Retinal pigment epithelial cell (primary cell): ENCODE measurements around the gene SHISA9.

Experiments used
- DNase-seq: peaks from one replicate; pipeline ENCODE4 v3.0.0-alpha.2; 2010; ENCODE audit warnings: low read depth
- H3K4me3 ChIP-seq: 2 replicates; pipeline ENCODE4 v1.5.1; 2011; ENCODE audit warnings: mild to moderate bottlenecking, low read length, control low read depth, moderate library complexity
- TF ChIP-seq, protein P1 (sequence below): conservative IDR thresholded peaks from 2 replicates; pipeline ENCODE4 v1.5.1; 2011; ENCODE audit warnings: low read depth, low read length, control low read depth, inconsistent platforms

Gene SHISA9

DNA sequence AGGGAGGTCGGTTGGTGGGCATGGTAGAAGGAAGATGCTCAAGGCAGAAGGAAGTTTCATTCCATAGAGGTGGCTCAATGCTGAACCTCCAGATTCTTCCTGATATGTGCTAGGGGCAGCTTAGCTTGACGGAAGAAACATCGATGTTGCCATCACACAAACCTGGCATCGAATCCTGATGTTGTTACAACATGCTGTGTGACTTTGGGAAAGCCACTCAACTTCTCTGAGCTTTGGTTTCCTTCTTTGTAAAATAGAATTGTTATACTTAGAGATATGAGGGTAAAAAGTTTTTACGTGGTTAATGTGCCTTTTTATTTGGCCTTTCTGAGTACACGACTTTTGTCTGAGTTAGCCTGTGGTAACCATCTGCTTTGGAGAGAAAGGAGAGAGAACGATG lies 287.9 kb downstream of the SHISA9 start:
- no peak overlapping the region for H3K4me3 ChIP-seq
- DNase-seq, result no peak

DNA sequence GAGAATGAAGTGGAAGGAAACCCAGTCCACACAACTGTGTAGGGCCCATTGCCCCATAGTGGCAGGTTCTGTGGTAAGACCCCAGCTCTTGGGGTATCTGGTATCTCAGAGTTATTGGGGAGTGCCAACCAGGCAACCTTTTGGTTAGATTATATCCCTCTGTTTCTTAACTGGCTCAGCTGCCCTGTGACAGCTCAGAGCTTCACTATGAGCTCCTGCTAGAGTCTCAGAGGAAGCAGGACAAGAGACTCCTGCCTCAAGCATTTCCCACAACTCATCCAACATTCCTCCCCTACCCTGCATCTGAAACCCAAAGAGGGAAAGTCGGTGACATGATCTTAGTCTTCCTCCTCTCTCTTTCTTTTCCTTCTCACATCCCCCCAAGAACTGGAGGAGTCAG lies 292.3 kb downstream of the SHISA9 start:
- H3K4me3 ChIP-seq, result no peak overlapping the region
- DNase-seq, result no peak
- TF ChIP-seq, protein P1, sequence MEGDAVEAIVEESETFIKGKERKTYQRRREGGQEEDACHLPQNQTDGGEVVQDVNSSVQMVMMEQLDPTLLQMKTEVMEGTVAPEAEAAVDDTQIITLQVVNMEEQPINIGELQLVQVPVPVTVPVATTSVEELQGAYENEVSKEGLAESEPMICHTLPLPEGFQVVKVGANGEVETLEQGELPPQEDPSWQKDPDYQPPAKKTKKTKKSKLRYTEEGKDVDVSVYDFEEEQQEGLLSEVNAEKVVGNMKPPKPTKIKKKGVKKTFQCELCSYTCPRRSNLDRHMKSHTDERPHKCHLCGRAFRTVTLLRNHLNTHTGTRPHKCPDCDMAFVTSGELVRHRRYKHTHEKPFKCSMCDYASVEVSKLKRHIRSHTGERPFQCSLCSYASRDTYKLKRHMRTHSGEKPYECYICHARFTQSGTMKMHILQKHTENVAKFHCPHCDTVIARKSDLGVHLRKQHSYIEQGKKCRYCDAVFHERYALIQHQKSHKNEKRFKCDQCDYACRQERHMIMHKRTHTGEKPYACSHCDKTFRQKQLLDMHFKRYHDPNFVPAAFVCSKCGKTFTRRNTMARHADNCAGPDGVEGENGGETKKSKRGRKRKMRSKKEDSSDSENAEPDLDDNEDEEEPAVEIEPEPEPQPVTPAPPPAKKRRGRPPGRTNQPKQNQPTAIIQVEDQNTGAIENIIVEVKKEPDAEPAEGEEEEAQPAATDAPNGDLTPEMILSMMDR, result no peak

More for the DNA sequence above, 287.9 kb downstream of the SHISA9 start:
- TF ChIP-seq, protein P1, result no peak

DNA sequence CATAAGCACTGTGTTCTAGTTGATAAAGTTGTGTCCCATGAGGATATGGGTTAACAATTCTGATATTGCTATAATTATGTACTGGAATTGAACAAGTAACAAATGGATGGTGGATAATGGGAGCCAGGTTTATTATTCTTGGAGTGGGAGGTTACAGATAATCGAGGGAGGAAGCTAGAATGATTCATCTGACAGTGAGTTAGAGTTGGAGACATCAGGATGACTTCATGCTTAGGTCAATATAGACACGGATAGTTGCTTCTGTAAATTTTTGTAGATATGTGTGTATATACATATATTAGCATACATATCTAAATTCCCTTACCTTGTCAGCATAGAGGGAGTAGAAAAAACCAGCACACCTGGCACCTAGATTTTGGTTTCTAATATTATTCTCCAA lies 293.4 kb downstream of the SHISA9 start:
- TF ChIP-seq, protein P1, result no peak
- no peak for DNase-seq

DNA sequence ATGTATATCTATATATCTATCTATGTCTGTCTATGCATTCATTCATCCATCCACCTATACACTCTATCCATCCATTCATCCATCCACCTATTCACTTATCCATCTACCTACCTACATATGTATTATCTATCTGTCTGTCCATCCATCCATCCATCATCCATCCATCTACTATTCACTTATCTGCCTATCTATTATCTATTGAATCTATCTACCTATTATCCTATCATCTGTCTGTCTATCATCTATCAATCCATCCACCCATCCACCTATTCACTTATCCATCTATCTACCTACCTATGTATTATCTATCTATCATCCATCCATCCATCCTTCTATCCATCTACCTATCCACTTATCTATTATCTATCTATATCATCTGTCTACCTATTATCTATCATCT lies 302.3 kb downstream of the SHISA9 start:
- DNase-seq, result no peak
- H3K4me3 ChIP-seq, result no peak overlapping the region
- TF ChIP-seq, protein P1, result no peak

More for the DNA sequence above, 293.4 kb downstream of the SHISA9 start:
- no peak overlapping the region for H3K4me3 ChIP-seq

DNA sequence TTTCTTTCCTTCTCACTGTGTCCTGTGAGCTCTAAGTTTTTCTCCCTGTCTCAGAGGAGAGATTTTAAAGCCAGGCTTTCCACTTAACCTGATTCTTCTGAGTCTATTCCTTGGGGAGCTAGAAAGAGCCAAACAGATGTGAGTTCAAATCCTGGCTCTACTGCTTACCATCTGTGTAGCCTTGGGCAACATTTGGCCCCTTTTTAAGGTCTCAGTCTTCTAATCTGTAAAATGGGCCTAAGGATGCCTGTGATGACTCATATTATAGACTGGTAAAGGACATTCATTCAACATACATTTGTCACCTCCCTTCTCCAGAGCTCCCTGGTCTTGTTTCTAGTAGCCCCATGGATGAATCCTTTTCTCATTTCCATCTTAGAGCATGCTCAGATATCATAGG lies 304.0 kb downstream of the SHISA9 start:
- TF ChIP-seq, protein P1, result no peak

DNA sequence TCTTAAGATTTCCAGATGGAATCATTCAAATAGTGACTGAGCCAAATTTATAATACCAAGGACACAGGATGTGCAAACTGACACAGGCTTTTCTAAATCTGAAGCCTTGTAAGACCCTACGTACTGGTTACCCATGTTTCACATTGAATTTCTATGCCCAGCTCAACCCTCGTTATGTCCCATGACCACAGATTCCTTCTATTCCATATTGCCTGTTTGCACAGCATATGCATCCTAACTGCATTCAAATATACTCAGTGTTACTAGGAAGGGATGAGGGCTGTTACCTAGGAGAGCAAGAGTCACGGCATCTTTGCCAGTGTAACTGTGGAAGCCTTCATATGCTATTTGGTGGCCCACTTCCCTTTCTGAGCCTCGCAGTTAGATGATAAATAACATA lies 305.2 kb downstream of the SHISA9 start:
- TF ChIP-seq, protein P1, result no peak
- DNase-seq, result no peak
- H3K4me3 ChIP-seq, result no peak overlapping the region

More for the DNA sequence above, 304.0 kb downstream of the SHISA9 start:
- no peak overlapping the region for H3K4me3 ChIP-seq
- no peak for DNase-seq

DNA sequence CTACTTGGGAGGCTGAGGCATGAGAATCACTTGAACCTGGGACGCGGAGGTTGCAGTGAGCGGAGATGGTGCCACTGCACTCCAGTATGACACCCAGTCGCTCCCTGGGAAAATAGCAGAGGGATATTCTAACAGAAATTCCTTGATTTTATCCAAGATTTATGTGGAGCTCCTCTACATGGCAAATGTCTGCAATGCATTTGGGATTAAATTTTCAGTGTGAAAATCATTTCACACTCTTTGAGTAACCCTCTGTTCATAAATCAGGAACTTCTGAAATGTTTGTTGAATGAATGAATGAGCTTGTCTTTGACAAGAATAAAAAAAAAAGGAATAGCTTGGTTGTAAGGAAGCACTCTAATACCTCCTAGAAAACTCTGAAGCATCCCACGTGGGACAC lies 305.8 kb downstream of the SHISA9 start:
- TF ChIP-seq, protein P1, result no peak
- H3K4me3 ChIP-seq, result no peak overlapping the region
- DNase-seq, result no peak
